Loucy (cell line): Measurements from ENCODE around the gene ME3.

Experiments
- H2AFZ ChIP-seq: fragments of 200-600 bp; sonication (generic); 2 replicates; pipeline ENCODE4 v1.6.0; 2016; ENCODE audit warnings: antibody characterized with exemption, mild to moderate bottlenecking, low read length, moderate library complexity
- H3F3A ChIP-seq: fragments of 200-600 bp; 2 replicates; pipeline ENCODE4 v1.6.0; 2016; ENCODE audit warnings: antibody characterized with exemption, low read depth, mild to moderate bottlenecking
- H3K27me3 ChIP-seq: fragments of 200-600 bp; sonication (generic); 2 replicates; pipeline ENCODE4 v1.6.1; 2014; ENCODE audit warnings: low read length, mild to moderate bottlenecking; ENCODE audit not compliant: insufficient read depth, poor library complexity, severe bottlenecking
- H3K36me3 ChIP-seq: fragments of 200-600 bp; sonication (generic); 2 replicates; pipeline ENCODE4 v1.6.1; 2016; ENCODE audit warnings: low read length; ENCODE audit not compliant: insufficient read depth
- H3K4me1 ChIP-seq: fragments of 200-600 bp; sonication (generic); 2 replicates; pipeline ENCODE4 v1.5.1; 2014; ENCODE audit warnings: low read length, mild to moderate bottlenecking; ENCODE audit not compliant: insufficient read depth, poor library complexity, severe bottlenecking
- H3K4me2 ChIP-seq: fragments of 200-600 bp; sonication (generic); 2 replicates; pipeline ENCODE4 v1.6.0; 2014; ENCODE audit warnings: antibody characterized with exemption, low read length, low read depth, mild to moderate bottlenecking; ENCODE audit not compliant: poor library complexity, severe bottlenecking
- H3K4me3 ChIP-seq: fragments of 200-600 bp; sonication (generic); 2 replicates; pipeline ENCODE4 v1.5.1; 2014; ENCODE audit warnings: low read length, mild to moderate bottlenecking, mixed read lengths; ENCODE audit not compliant: poor library complexity, severe bottlenecking
- H3K79me2 ChIP-seq: fragments of 200-600 bp; sonication (generic); 2 replicates; pipeline ENCODE4 v1.6.1; 2014; ENCODE audit warnings: low read length; ENCODE audit not compliant: insufficient read depth
- H3K9ac ChIP-seq: fragments of 200-600 bp; sonication (generic); 2 replicates; pipeline ENCODE4 v1.6.0; 2014; ENCODE audit warnings: mild to moderate bottlenecking, low read depth, low read length, moderate library complexity; ENCODE audit not compliant: poor library complexity, severe bottlenecking
- H3K9me2 ChIP-seq: fragments of 200-600 bp; sonication (generic); replicated peaks from 2 replicates; pipeline ENCODE4 v1.6.1; 2016; ENCODE audit warnings: low read depth, low read length, mixed read lengths
- H3K9me3 ChIP-seq: fragments of 200-600 bp; sonication (generic); 2 replicates; pipeline ENCODE4 v1.6.1; 2014; ENCODE audit warnings: mild to moderate bottlenecking, antibody characterized with exemption, low read length, low read depth; ENCODE audit not compliant: insufficient read depth
- H4K20me1 ChIP-seq: fragments of 200-600 bp; sonication (generic); 2 replicates; pipeline ENCODE4 v1.6.0; 2014; ENCODE audit warnings: antibody characterized with exemption, low read length, mild to moderate bottlenecking; ENCODE audit not compliant: insufficient read depth, poor library complexity, severe bottlenecking
- CTCF ChIP-seq: fragments of 200-600 bp; sonication (generic); conservative IDR thresholded peaks from 2 replicates; pipeline ENCODE4 v1.5.1; 2014; ENCODE audit warnings: mild to moderate bottlenecking, antibody characterized with exemption, low read length
- EZH2phosphoT487 ChIP-seq: fragments of 200-600 bp; IDR thresholded peaks from 2 replicates; pipeline ENCODE4 v1.6.1; 2018; ENCODE audit warnings: antibody characterized with exemption, mild to moderate bottlenecking, moderate library complexity, borderline replicate concordance

ME3 gene

GRCh38 chr11:86577644-86578636 is 94.5 kb downstream of the ME3 start:
- H3K36me3 ChIP-seq: no peaks in the 10 kb centered on the region
- H3F3A ChIP-seq: peaks cover 11% of the 10 kb centered on the region
- no peaks in the 10 kb centered on the region for H3K9me3 ChIP-seq
- no peaks in the 10 kb centered on the region for H4K20me1 ChIP-seq
- H3K27me3 ChIP-seq: no peaks in the 10 kb centered on the region
- no peaks in the 10 kb centered on the region for H3K9me2 ChIP-seq
- no peak overlapping the region for H3K4me3 ChIP-seq
- no peak overlapping the region for H2AFZ ChIP-seq
- H3K79me2 ChIP-seq: peaks cover 6% of the 10 kb centered on the region; the same call in 1 of the 2 replicates
- H3K9ac ChIP-seq: no peak overlapping the region
- no peak overlapping the region for H3K4me2 ChIP-seq
- peaks cover 79% of the 10 kb centered on the region for H3K4me1 ChIP-seq
- TF ChIP-seq EZH2phosphoT487 (no peak), CTCF (no peak)

GRCh38 chr11:86576946-86577624 is 95.3 kb downstream of the ME3 start:
- H3K4me1 ChIP-seq: peaks cover 70% of the 10 kb centered on the region
- peaks cover 6% of the 10 kb centered on the region; the same call in 1 of the 2 replicates for H3K79me2 ChIP-seq
- no peaks in the 10 kb centered on the region for H4K20me1 ChIP-seq
- no peaks in the 10 kb centered on the region for H3K27me3 ChIP-seq
- no peaks in the 10 kb centered on the region for H3K9me2 ChIP-seq
- H3F3A ChIP-seq: peaks cover 4% of the 10 kb centered on the region
- H3K4me3 ChIP-seq: no peak overlapping the region
- TF ChIP-seq CTCF: no peak
- no peak for TF ChIP-seq EZH2phosphoT487
- peak overlapping the region; percentile 5 for H3K4me2 ChIP-seq
- no peak overlapping the region for H2AFZ ChIP-seq
- H3K9me3 ChIP-seq: no peaks in the 10 kb centered on the region
- peak overlapping the region; percentile 21 for H3K9ac ChIP-seq
- H3K36me3 ChIP-seq: no peaks in the 10 kb centered on the region

DNA sequence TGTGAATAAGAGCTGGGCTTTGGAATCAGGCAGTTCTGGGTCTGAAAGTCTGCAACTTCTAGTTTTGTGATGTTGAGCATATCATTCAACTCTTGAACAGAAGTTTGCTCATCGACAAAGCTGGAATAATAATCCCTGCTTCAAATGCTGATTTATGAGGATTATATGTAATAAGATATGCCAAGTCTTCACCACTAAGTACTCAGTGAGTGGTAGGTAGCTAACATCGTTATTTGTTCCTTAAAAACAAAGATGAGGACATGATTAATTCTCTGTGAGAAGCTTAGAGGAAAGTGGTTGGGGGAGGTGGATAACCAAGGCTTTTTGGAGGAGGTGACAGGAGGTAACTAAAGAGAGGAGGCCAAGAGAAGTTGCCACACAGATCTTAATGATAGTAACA is 96.5 kb downstream of the ME3 start:
- Histone ChIP-seq H3K79me2 (peaks cover 6% of the 10 kb centered on the region; the same call in 1 of the 2 replicates), H2AFZ (no peak overlapping the region), H3K4me2 (peak overlapping the region; percentile 5), H3K4me1 (peaks cover 59% of the 10 kb centered on the region), H3K9me3 (no peaks in the 10 kb centered on the region), H3F3A (no peaks in the 10 kb centered on the region), H3K27me3 (no peaks in the 10 kb centered on the region), H3K4me3 (no peak overlapping the region), H4K20me1 (no peaks in the 10 kb centered on the region), H3K9ac (no peak overlapping the region), H3K9me2 (no peaks in the 10 kb centered on the region), H3K36me3 (no peaks in the 10 kb centered on the region)
- TF ChIP-seq CTCF (no peak), EZH2phosphoT487 (no peak)
